ENCODE results near the gene CEL. TPM values are rescaled to one million over a fixed set of nuclear protein-coding genes. Genes with fewer than 3 reads are reported as not detected.
"Not testable (repeated sequence)": the region's sequence is repeated elsewhere in the genome, so short reads cannot be mapped to it uniquely, and the experiment has no call there.

The CEL gene
- total RNA-seq, 2 experiments from 2014 or later = 2.4 to 2.8 TPM

DNA sequence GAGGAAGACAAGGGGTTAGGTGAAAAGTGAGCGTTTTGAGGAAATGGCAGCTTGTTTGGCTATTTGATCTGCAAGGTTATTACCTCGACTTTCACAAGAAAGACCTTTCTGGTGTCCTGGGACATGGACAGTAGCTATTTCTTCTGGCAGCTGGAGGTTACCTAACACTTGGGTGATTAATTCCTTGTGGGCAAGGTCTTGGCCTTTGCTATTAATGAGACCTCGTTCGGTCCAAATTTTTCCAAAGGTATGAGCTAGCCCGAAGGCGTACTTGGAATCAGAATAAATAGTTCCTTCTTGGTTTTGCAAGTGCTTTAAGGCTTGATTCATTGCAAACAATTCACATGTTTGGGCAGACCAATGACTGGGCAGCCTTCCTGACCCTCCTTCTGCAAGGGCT is 26.1 kb upstream of the CEL start:
- ATAC-seq (no peak), DNase-seq (no peak)
- Mint-ChIP-seq H3K4me3 (no peak overlapping the region), H3K4me1 (ENCODE audit: low read depth) (peaks cover 16% of the 10 kb centered on the region), H3K9me3 (ENCODE audit: insufficient read depth) (no peaks in the 10 kb centered on the region), H3K27me3 (ENCODE audit: low read depth) (no peaks in the 10 kb centered on the region), H3K27ac (no peak overlapping the region), H3K36me3 (ENCODE audit: low read depth) (peaks cover 26% of the 10 kb centered on the region)
- CTCF ChIA-PET = interaction anchor here (1.1 to 3.1 kb wide), 4 partner anchors 13 to 109 kb away, joined by 4 to 16 read pairs (median 8); no protein-coding TSS in a partner anchor
- POLR2A ChIA-PET = interaction anchor here (0.5 kb wide), 1 partner anchor 13 kb away, joined by 3 read pairs; no protein-coding TSS in a partner anchor

- ChIA-PET CTCF (interaction anchor here (1.3 to 3.1 kb wide), 3 partner anchors 15 to 106 kb away, joined by 3 to 16 read pairs (median 4); no protein-coding TSS in a partner anchor), POLR2A (no interaction called here)
- Mint-ChIP-seq H3K4me3 (no peak overlapping the region), H3K9me3 (ENCODE audit: insufficient read depth) (no peaks in the 10 kb centered on the region), H3K36me3 (ENCODE audit: low read depth) (peaks cover 16% of the 10 kb centered on the region), H3K27ac (no peak overlapping the region), H3K27me3 (ENCODE audit: low read depth) (no peaks in the 10 kb centered on the region), H3K4me1 (ENCODE audit: low read depth) (peaks cover under 1% of the 10 kb centered on the region)
- ATAC-seq (no peak), DNase-seq (no peak)
These were observed 23.8 kb upstream of the CEL start for GRCh38 chr9:133037775-133038515.

DNA sequence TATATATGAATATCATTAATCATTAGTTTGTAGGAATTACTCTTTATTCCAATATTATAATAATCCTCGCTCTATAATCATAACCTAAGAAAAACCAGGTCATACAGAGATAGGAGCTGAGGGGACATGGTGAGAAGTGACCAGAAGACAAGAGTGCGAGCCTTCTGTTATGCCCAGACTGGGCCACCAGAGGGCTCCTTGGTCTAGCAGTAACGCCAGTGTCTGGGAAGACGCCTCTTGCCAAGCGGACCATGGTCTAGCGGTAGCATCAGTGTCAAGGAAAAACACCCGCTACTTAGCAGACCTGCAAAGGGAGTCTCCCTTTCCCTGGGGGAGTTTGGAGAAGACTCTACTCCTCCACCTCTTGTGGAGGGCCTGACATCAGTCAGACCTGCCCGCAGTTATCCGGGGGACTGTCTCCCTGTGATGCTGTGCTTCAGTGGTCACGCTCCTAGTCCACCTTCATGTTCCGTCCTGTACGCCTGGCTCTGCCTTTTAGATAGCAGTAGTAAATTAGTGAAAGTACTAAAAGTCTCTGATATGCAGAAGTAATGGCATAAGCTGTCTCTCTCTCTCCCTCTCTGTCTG is 20.8 kb upstream of the CEL start:
- H3K27me3 Mint-ChIP-seq (ENCODE audit: low read depth); H3K4me3 Mint-ChIP-seq; H3K27ac Mint-ChIP-seq; H3K4me1 Mint-ChIP-seq (ENCODE audit: low read depth); H3K9me3 Mint-ChIP-seq (ENCODE audit: insufficient read depth); ATAC-seq: not testable (repeated sequence)
- H3K36me3 Mint-ChIP-seq (ENCODE audit: low read depth) = peaks cover 31% of the 10 kb centered on the region
- ChIA-PET CTCF (interaction anchor here (0.6 to 2.1 kb wide), 9 partner anchors 9 to 108 kb away, joined by 3 to 10 read pairs (median 7); no protein-coding TSS in a partner anchor), POLR2A (interaction anchor here (1.1 to 1.2 kb wide), 2 partner anchors 10 kb away, joined by 3 to 5 read pairs; partner anchors contain the start of gene GTF3C5)
- DNase-seq = peak; percentile 60

GRCh38 chr9:133041958-133042357 is 19.8 kb upstream of the CEL start:
- no peak overlapping the region for H3K4me3 Mint-ChIP-seq
- peaks cover 35% of the 10 kb centered on the region for H3K36me3 Mint-ChIP-seq (ENCODE audit: low read depth)
- CTCF ChIA-PET = interaction anchor here (0.6 to 2.0 kb wide), 5 partner anchors 10 to 139 kb away, joined by 3 to 7 read pairs (median 3); no protein-coding TSS in a partner anchor

GRCh38 chr9:133042676-133043075 is 19.1 kb upstream of the CEL start:
- H3K4me3 Mint-ChIP-seq = no peak overlapping the region
- H3K36me3 Mint-ChIP-seq (ENCODE audit: low read depth) = peaks cover 38% of the 10 kb centered on the region
- POLR2A ChIA-PET = no interaction called here

More at GRCh38 chr9:133041958-133042357, 19.8 kb upstream of the CEL start:
- no peaks in the 10 kb centered on the region for H3K9me3 Mint-ChIP-seq (ENCODE audit: insufficient read depth)
- no peak overlapping the region for H3K27ac Mint-ChIP-seq
- H3K27me3 Mint-ChIP-seq (ENCODE audit: low read depth) = no peaks in the 10 kb centered on the region
- POLR2A ChIA-PET = interaction anchor here (1.1 kb wide), 1 partner anchor 11 kb away, joined by 5 read pairs; the partner anchor contains the start of gene GTF3C5
- no peak for ATAC-seq
- no peak for DNase-seq
- peaks cover 3% of the 10 kb centered on the region for H3K4me1 Mint-ChIP-seq (ENCODE audit: low read depth)

GRCh38 chr9:133043449-133044035 is 18.2 kb upstream of the CEL start:
- ATAC-seq (no peak), DNase-seq (no peak)
- no peak overlapping the region for H3K4me3 Mint-ChIP-seq
- H3K36me3 Mint-ChIP-seq (ENCODE audit: low read depth) = peaks cover 38% of the 10 kb centered on the region
- peaks cover 3% of the 10 kb centered on the region for H3K4me1 Mint-ChIP-seq (ENCODE audit: low read depth)
- no peak overlapping the region for H3K27ac Mint-ChIP-seq
- CTCF ChIA-PET = interaction anchor here (0.9 to 2.0 kb wide), 4 partner anchors 16 to 104 kb away, joined by 3 to 7 read pairs (median 4); no protein-coding TSS in a partner anchor
- POLR2A ChIA-PET = no interaction called here
- no peaks in the 10 kb centered on the region for H3K9me3 Mint-ChIP-seq (ENCODE audit: insufficient read depth)
- H3K27me3 Mint-ChIP-seq (ENCODE audit: low read depth) = no peaks in the 10 kb centered on the region

More at GRCh38 chr9:133042676-133043075, 19.1 kb upstream of the CEL start:
- H3K27ac Mint-ChIP-seq = no peak overlapping the region
- CTCF ChIA-PET = interaction anchor here (0.9 to 2.0 kb wide), 4 partner anchors 17 to 138 kb away, joined by 3 to 7 read pairs (median 5); no protein-coding TSS in a partner anchor
- DNase-seq (no peak), ATAC-seq (no peak)
- no peaks in the 10 kb centered on the region for H3K9me3 Mint-ChIP-seq (ENCODE audit: insufficient read depth)
- no peaks in the 10 kb centered on the region for H3K27me3 Mint-ChIP-seq (ENCODE audit: low read depth)
- peaks cover 3% of the 10 kb centered on the region for H3K4me1 Mint-ChIP-seq (ENCODE audit: low read depth)

DNA sequence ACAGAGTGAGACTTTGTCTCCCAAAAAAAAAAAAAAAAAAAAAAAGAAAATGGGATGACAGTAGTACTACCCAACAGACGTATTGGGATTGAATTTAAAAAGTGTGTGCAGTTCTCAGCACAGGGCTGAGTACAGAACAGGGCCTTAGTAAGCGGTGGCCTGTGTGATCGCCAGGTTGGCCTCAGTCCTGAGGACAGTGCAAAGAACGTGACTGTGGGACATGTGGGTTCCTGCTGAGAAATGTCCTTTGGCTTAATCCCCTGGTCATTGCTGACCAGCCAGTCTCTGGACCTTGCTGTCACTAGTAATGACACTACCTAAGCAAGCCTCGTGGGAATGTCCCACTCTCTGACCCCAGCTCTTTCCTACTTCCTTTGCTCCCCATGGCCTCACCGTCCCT is 17.7 kb upstream of the CEL start:
- Mint-ChIP-seq H3K36me3 (ENCODE audit: low read depth) (peaks cover 38% of the 10 kb centered on the region), H3K9me3 (ENCODE audit: insufficient read depth) (no peaks in the 10 kb centered on the region), H3K4me3 (no peak overlapping the region), H3K4me1 (ENCODE audit: low read depth) (peaks cover 3% of the 10 kb centered on the region), H3K27ac (no peak overlapping the region), H3K27me3 (ENCODE audit: low read depth) (no peaks in the 10 kb centered on the region)
- ATAC-seq (no peak), DNase-seq (no peak)
- CTCF ChIA-PET = interaction anchor here (1.1 to 1.4 kb wide), 2 partner anchors 100 to 103 kb away, joined by 4 to 5 read pairs; no protein-coding TSS in a partner anchor
- POLR2A ChIA-PET = no interaction called here

DNA sequence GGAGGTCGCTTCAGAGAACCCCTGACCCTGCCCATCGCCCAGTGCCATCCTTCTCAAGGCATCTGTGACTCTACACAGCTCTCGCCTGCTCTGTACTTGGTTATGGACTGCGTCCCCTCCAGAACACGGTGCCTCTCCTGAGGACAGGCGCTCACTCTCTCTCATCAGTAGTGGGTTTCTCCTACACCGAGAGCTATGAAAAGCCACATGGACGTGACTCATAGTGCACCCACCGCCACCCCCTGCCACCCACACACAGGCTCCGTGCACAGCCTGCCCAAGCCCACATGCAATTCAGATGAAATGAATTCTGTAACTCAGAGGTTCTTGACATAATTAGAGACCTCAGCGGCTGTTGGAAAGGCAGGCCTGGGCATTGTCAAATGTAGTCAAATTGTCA is 17.1 kb upstream of the CEL start:
- H3K4me3 Mint-ChIP-seq = no peak overlapping the region
- POLR2A ChIA-PET = no interaction called here
- H3K4me1 Mint-ChIP-seq (ENCODE audit: low read depth) = peaks cover 7% of the 10 kb centered on the region
- CTCF ChIA-PET = interaction anchor here (1.1 to 1.4 kb wide), 2 partner anchors 100 to 103 kb away, joined by 4 to 5 read pairs; no protein-coding TSS in a partner anchor
- H3K9me3 Mint-ChIP-seq (ENCODE audit: insufficient read depth) = no peaks in the 10 kb centered on the region
- peaks cover 44% of the 10 kb centered on the region for H3K36me3 Mint-ChIP-seq (ENCODE audit: low read depth)
- no peak for DNase-seq
- H3K27ac Mint-ChIP-seq = no peak overlapping the region
- no peaks in the 10 kb centered on the region for H3K27me3 Mint-ChIP-seq (ENCODE audit: low read depth)
- no peak for ATAC-seq

DNA sequence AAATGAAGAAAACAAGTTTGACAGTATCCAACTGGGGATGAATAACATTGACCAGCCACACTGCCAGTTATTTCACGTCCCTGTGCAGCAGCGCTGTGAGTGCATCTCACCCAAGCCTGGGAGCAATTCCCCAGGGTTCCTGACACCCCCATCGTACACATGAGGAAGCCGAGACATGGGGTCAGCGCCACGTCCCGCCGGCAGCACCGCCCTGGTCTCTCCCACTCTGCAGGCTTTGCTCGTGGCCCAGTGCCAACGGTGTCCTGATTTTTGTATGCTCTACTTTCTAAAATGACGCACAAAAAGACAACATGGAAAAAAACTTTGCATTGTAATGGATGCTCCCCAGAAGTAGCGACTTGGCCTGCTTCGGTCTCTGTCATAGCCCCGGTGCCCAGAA is 16.6 kb upstream of the CEL start:
- ChIA-PET CTCF (interaction anchor here (1.2 kb wide), 1 partner anchor 99 kb away, joined by 4 read pairs; no protein-coding TSS in a partner anchor), POLR2A (no interaction called here)
- no peaks in the 10 kb centered on the region for H3K9me3 Mint-ChIP-seq (ENCODE audit: insufficient read depth)
- H3K27ac Mint-ChIP-seq = no peak overlapping the region
- H3K4me1 Mint-ChIP-seq (ENCODE audit: low read depth) = peaks cover 7% of the 10 kb centered on the region
- no peak for ATAC-seq
- H3K27me3 Mint-ChIP-seq (ENCODE audit: low read depth) = no peaks in the 10 kb centered on the region
- H3K36me3 Mint-ChIP-seq (ENCODE audit: low read depth) = peaks cover 48% of the 10 kb centered on the region
- no peak for DNase-seq
- H3K4me3 Mint-ChIP-seq = no peak overlapping the region

DNA sequence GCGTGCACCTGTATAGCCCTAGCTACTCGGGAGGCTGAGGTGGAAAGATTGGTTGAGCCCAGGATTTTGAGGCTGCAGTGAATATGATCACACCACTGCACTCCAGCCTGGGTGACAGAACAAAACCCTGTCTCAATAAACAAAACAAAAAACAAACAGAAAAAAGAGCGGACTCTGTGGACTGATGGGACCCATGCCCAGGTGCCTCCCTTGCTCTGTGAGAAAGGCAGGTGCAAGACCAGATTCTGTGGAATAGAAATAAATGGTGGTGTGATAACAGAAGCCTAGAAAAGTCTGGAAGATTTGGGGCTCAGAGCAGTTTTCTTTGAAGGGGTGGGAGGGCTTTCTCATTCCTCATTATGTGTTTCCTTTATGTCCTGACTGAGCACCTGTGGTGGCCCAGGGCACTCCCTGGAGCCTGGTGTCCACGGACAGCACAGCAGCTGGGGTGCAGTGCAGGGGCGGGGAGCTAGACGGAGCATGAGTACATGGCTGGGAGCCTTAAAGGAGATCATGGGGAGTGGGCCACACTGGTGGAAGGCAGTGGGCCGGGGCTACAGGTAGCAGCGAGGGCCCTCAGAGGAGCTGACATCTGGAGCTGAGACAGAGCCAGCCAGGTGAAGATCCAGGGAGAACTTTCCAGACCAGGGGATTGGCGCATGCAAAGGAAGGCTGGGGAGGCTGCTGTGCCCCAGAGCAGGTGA is 15.4 kb upstream of the CEL start:
- H3K4me3 Mint-ChIP-seq = no peak overlapping the region
- peaks cover 7% of the 10 kb centered on the region for H3K4me1 Mint-ChIP-seq (ENCODE audit: low read depth)
- DNase-seq = no peak
- ATAC-seq = no peak
- peak overlapping the region; percentile 34 for H3K27ac Mint-ChIP-seq
- POLR2A ChIA-PET = no interaction called here
- H3K9me3 Mint-ChIP-seq (ENCODE audit: insufficient read depth) = no peaks in the 10 kb centered on the region
- CTCF ChIA-PET = interaction anchor here (1.2 kb wide), 1 partner anchor 98 kb away, joined by 4 read pairs; no protein-coding TSS in a partner anchor
- no peaks in the 10 kb centered on the region for H3K27me3 Mint-ChIP-seq (ENCODE audit: low read depth)
- H3K36me3 Mint-ChIP-seq (ENCODE audit: low read depth) = peaks cover 51% of the 10 kb centered on the region

GRCh38 chr9:133046900-133047295 is 14.9 kb upstream of the CEL start:
- H3K9me3 Mint-ChIP-seq (ENCODE audit: insufficient read depth) = no peaks in the 10 kb centered on the region
- H3K36me3 Mint-ChIP-seq (ENCODE audit: low read depth) = peaks cover 51% of the 10 kb centered on the region
- ChIA-PET CTCF (interaction anchor here (7.9 kb wide), 1 partner anchor 97 kb away, joined by 52 read pairs; no protein-coding TSS in a partner anchor), POLR2A (no interaction called here)
- no peak overlapping the region for H3K27ac Mint-ChIP-seq
- H3K4me3 Mint-ChIP-seq = no peak overlapping the region
- no peak for ATAC-seq
- no peak for DNase-seq
- peaks cover 9% of the 10 kb centered on the region for H3K4me1 Mint-ChIP-seq (ENCODE audit: low read depth)
- no peaks in the 10 kb centered on the region for H3K27me3 Mint-ChIP-seq (ENCODE audit: low read depth)

Data from activated CD8-positive, alpha-beta T cell treated with anti-CD3 and anti-CD28 coated beads, Interleukin-2, amount 10 ng/mL, durations not matched to agents 7 days and 5 days (primary cell).